ENCODE results near the gene ZNF335.

ZNF335 gene

DNA sequence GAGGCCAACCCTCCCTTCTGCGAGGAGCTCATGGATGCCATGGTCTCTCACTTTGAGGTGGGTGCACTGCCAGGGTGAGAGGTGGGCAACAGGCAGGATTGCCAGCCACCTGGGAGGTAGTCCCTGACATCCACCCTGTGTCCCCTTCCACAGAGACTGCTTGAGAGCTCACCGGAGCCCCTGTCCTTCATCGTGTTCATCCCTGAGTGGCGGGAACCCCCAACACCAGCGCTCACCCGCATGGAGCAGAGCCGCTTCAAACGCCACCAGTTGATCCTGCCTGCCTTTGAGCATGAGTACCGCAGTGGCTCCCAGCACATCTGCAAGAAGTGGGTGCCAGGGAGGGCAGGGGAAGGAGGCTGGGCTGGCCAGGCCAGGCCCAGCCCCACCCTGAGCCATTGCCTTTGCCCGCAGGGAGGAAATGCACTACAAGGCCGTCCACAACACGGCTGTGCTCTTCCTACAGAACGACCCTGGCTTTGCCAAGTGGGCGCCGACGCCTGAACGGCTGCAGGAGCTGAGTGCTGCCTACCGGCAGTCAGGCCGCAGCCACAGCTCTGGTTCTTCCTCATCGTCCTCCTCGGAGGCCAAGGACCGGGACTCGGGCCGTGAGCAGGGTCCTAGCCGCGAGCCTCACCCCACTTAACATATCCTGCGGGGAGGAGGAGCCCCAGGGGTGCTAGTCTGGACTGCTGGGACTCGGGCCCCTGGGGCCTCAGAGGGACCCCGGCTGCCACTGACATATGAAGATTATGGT is 24.7 kb downstream of the ZNF335 start:
- no peak for TF ChIP-seq MYC (IDR thresholded peaks at IDR 0.05; ENCODE audit: low read depth, low read length)
- TF ChIP-seq, protein P1, sequence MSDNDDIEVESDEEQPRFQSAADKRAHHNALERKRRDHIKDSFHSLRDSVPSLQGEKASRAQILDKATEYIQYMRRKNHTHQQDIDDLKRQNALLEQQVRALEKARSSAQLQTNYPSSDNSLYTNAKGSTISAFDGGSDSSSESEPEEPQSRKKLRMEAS (IDR thresholded peaks at IDR 0.05; ENCODE audit: low read depth, low read length), result no peak
- TF ChIP-seq POLR2A (IDR thresholded peaks at IDR 0.05; ENCODE audit: extremely low read depth, insufficient read length), result no peak
- TF ChIP-seq, protein P2, sequence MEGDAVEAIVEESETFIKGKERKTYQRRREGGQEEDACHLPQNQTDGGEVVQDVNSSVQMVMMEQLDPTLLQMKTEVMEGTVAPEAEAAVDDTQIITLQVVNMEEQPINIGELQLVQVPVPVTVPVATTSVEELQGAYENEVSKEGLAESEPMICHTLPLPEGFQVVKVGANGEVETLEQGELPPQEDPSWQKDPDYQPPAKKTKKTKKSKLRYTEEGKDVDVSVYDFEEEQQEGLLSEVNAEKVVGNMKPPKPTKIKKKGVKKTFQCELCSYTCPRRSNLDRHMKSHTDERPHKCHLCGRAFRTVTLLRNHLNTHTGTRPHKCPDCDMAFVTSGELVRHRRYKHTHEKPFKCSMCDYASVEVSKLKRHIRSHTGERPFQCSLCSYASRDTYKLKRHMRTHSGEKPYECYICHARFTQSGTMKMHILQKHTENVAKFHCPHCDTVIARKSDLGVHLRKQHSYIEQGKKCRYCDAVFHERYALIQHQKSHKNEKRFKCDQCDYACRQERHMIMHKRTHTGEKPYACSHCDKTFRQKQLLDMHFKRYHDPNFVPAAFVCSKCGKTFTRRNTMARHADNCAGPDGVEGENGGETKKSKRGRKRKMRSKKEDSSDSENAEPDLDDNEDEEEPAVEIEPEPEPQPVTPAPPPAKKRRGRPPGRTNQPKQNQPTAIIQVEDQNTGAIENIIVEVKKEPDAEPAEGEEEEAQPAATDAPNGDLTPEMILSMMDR (IDR thresholded peaks at IDR 0.05; ENCODE audit: low read depth, low read length), result no peak
- H3K4me3 ChIP-seq (ENCODE audit: low read depth, low read length), result no peak overlapping the region
- no peak for DNase-seq (ENCODE audit: low read depth)

DNA sequence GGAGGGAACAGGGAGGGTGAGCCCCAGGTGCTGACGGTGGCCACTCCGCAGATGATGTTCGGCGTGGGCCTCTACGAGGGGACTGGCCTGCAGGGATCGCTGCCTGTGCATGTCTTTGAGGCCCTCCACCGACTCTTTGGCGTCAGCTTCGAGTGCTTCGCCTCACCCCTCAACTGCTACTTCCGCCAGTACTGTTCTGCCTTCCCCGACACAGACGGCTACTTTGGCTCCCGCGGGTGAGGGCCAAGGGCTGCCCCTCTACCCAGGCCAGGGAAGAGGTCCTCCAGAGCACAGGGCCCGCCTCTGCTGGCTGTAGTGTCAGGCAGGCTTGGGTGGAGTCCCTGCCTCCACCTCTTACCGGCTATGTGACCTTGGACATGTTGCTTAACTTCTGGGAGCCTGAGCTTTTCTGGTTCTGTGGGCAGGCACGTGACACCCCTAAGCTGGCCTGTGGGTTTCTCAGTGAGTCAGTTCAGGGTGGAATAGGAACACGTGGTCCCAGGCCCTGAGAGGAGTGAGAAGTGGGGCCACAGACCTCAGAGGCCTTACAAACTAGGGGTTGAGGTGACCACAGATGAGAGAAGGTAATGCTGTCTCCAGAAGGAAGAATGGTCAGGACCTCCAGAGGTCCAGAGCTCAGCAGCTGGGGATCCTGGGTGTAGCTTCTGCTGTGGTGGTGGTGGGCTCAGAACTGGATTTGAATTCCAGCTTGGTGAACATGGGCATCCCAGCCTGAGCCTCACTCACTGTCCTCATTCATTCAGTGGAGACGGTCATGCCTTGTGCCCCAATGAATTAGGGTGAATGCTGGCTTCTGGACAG is 25.6 kb downstream of the ZNF335 start:
- DNase-seq (ENCODE audit: low read depth), result peak; percentile 96
- TF ChIP-seq POLR2A (IDR thresholded peaks at IDR 0.05; ENCODE audit: extremely low read depth, insufficient read length), result peak; percentile 7
- TF ChIP-seq, protein P2 (IDR thresholded peaks at IDR 0.05; ENCODE audit: low read depth, low read length), result no peak
- peak; percentile 99 for TF ChIP-seq MYC (IDR thresholded peaks at IDR 0.05; ENCODE audit: low read depth, low read length)
- TF ChIP-seq, protein P1 (IDR thresholded peaks at IDR 0.05; ENCODE audit: low read depth, low read length), result peak; percentile 100
- H3K4me3 ChIP-seq (ENCODE audit: low read depth, low read length), result peak overlapping the region; percentile 42

DNA sequence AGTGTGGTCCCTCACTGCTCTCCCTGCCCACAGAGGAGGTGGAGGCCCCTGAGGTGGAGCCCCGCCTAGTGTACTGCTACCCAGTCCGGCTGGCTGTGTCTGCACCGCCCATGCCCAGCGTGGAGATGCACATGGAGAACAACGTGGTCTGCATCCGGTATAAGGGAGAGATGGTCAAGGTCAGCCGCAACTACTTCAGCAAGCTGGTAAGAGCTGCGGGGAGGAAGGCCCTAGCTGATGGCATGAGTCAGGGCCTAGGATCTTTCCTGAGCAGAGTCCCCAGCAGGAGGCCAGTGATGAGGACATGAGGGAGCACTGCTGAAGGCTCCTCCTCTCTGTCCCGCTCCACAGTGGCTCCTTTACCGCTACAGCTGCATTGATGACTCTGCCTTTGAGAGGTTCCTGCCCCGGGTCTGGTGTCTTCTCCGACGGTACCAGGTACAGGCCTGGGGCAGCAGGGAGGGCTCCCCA is 26.3 kb downstream of the ZNF335 start:
- TF ChIP-seq MYC (IDR thresholded peaks at IDR 0.05; ENCODE audit: low read depth, low read length) (peak; percentile 99), POLR2A (IDR thresholded peaks at IDR 0.05; ENCODE audit: extremely low read depth, insufficient read length) (peak; percentile 20)
- TF ChIP-seq, protein P2 (IDR thresholded peaks at IDR 0.05; ENCODE audit: low read depth, low read length), result no peak
- TF ChIP-seq, protein P1 (IDR thresholded peaks at IDR 0.05; ENCODE audit: low read depth, low read length), result peak; percentile 98
- H3K4me3 ChIP-seq (ENCODE audit: low read depth, low read length), result peak overlapping the region; percentile 42
- DNase-seq (ENCODE audit: low read depth), result peak; percentile 97

DNA sequence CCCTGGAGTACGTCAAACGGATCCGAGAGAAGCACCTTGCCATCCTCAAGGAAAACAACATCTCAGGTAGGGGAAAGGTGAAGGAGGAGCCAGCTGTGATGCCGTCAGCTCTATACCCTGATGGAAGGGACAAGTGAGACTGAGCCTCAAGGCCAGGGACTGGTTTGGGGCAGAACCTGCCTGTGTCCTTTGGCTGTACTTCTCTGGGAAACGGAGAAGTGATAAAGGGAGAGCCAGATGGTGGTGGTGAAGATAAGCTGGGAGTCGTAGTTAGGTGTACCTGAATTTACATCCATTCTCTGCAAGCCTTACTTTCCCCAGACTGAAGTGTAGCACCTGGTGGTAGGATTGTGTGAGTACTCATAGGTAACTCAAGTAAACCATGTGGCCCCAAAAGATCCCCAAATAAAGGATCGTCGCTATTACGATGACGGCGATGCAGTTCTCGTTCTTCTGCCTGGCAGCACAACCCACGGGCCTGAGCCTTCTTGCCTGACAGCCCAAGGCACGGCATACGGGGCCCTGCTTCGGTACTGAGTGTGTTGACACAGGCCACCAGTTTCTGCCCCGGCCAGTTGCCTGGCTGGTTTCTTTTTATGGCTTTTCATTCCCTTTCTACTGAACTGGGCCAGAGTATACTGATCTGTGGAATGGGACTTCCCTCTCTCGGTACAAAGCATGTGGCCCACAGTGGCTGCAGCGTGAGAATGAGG is 26.9 kb downstream of the ZNF335 start:
- DNase-seq (ENCODE audit: low read depth), result no peak
- TF ChIP-seq, protein P2 (IDR thresholded peaks at IDR 0.05; ENCODE audit: low read depth, low read length), result no peak
- TF ChIP-seq, protein P1 (IDR thresholded peaks at IDR 0.05; ENCODE audit: low read depth, low read length), result no peak
- no peak for TF ChIP-seq POLR2A (IDR thresholded peaks at IDR 0.05; ENCODE audit: extremely low read depth, insufficient read length)
- no peak for TF ChIP-seq MYC (IDR thresholded peaks at IDR 0.05; ENCODE audit: low read depth, low read length)
- no peak overlapping the region for H3K4me3 ChIP-seq (ENCODE audit: low read depth, low read length)

DNA sequence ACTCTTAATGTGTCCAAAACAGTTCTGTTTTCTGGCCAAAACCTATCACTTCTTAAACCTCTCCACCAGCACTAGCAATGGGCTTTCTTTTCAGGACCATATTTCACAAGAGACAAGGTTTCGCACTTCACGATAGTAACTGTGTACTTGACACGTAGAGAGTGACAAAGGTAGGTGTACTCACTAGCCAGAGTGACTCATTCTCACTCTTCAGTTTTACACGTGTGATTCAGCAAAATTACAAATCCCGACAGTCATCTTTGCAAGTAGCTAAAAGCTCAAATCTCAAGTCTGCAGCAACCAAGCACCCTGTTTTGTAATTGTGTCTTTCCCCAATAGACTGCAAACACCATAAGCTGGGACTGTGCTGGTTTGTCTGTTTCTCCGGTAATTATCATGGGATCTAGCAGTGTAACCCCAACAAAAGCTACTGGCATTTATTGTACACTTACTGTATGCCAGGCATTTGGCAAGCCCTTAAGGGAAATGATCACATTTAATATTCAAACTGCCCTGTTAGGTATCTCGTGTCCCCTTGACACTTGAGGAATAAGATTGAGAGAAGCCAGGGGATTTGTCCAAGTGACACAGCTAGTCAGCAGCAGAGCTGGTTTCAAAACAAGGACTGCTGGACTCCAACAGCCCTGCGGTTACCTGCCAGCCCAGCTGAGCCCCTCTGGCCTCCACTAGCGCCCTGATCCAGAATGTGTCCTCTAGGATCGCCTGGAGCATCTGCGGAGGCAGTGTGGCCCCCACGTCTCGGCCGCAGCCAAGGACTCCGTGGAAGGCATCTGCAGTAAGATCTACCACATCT is 27.6 kb downstream of the ZNF335 start:
- peak; percentile 83 for DNase-seq (ENCODE audit: low read depth)
- no peak overlapping the region for H3K4me3 ChIP-seq (ENCODE audit: low read depth, low read length)
- TF ChIP-seq, protein P2 (IDR thresholded peaks at IDR 0.05; ENCODE audit: low read depth, low read length), result no peak
- TF ChIP-seq POLR2A (IDR thresholded peaks at IDR 0.05; ENCODE audit: extremely low read depth, insufficient read length), result no peak
- TF ChIP-seq, protein P1 (IDR thresholded peaks at IDR 0.05; ENCODE audit: low read depth, low read length), result peak; percentile 69
- no peak for TF ChIP-seq MYC (IDR thresholded peaks at IDR 0.05; ENCODE audit: low read depth, low read length)

Measured in NB4 (cell line).